Measurements from ENCODE around the gene PDSS2. TPM values are rescaled to one million over a fixed set of nuclear protein-coding genes. Genes with fewer than 3 reads are reported as not detected.
A peak's percentile ranks its signal among the peaks of the same experiment; 100 is the strongest.

PDSS2 gene
- total and polyA plus RNA-seq, 2 of the 4 experiments (the other 2 are of a cell fraction) = 8.6 to 9.2 TPM

GRCh38 chr6:107318100-107318736 lies 141.1 kb downstream of the PDSS2 start:
- no peak overlapping the region for H4K5ac ChIP-seq (ENCODE audit: low read depth, low read length)
- H3K9ac ChIP-seq (ENCODE audit: low read depth, low read length) = no peak overlapping the region
- H3K79me1 ChIP-seq (ENCODE audit: low read depth in 1 of 2, low read length in 2 of 2) = no peaks in the 10 kb centered on the region; a peak in 1 of 4 replicates
- no peak overlapping the region for H2BK15ac ChIP-seq (ENCODE audit: low read depth, low read length)
- no peak overlapping the region for H4K91ac ChIP-seq (ENCODE audit: insufficient read depth, low read depth, low read length)
- H3K9me1 ChIP-seq (ENCODE audit: insufficient read depth, low read length) = no peaks in the 10 kb centered on the region; the same call in 1 of the 2 replicates
- H3K4me3 ChIP-seq (ENCODE audit: insufficient read depth, low read depth, low read length) = no peak overlapping the region
- dilution Hi-C loops (cut with HindIII; ENCODE audit: low sequenced_read_pairs, unreplicated experiment) = no loop called here
- H2BK120ac ChIP-seq (ENCODE audit: low read depth, low read length) = no peak overlapping the region
- H2AK9ac ChIP-seq (replicated peaks; ENCODE audit: low read depth, low read length, poor library complexity) = no peak overlapping the region
- ATAC-seq (ENCODE audit: low read depth) (peak; percentile 99), DNase-seq (peak; percentile 63)
- no peak overlapping the region for H3K4ac ChIP-seq (ENCODE audit: low read depth, low read length)
- no peak overlapping the region for H2AK5ac ChIP-seq (ENCODE audit: low read depth, low read length)
- H3K14ac ChIP-seq (replicated peaks; ENCODE audit: low read depth, low read length) = no peak overlapping the region
- H3K36me3 ChIP-seq (ENCODE audit: control insufficient read depth, insufficient read depth, low read length) = 0 out of 2 replicates have a peak, but pooled peaks cover 2% of the 10 kb centered on the region
- CTCF ChIA-PET = interaction anchor here (0.5 to 2.1 kb wide), 24 partner anchors 9 to 356 kb away, joined by 3 to 25 read pairs (median 4); partner anchors contain the start of genes PDSS2 and SOBP
- no peak overlapping the region for H2BK20ac ChIP-seq (ENCODE audit: low read depth, low read length)
- H2BK5ac ChIP-seq (ENCODE audit: low read depth, low read length, poor library complexity, severe bottlenecking) = no peak overlapping the region
- no peak overlapping the region for H2AFZ ChIP-seq (replicated peaks; ENCODE audit: low read length, poor library complexity)
- H3K56ac ChIP-seq (ENCODE audit: extremely low read depth, insufficient read depth, low read length) = no peak overlapping the region
- BruUV-seq (replicated peaks) = no TSS peak
- in situ Hi-C loops (cut with MboI; ENCODE audit: low sequenced_read_pairs) = no loop called here
- no peaks in the 10 kb centered on the region for H3K9me3 ChIP-seq (ENCODE audit: control insufficient read depth, insufficient read depth, low read length)
- POLR2A ChIA-PET (ENCODE audit: unreplicated experiment) = no interaction called here
- no peak overlapping the region for H3K18ac ChIP-seq (ENCODE audit: low read depth, low read length)
- no peaks in the 10 kb centered on the region for H3K27me3 ChIP-seq (ENCODE audit: control insufficient read depth, insufficient read depth, low read length)
- no peaks in the 10 kb centered on the region for H4K20me1 ChIP-seq (ENCODE audit: insufficient read depth, low read length)
- no peak overlapping the region for H4K8ac ChIP-seq (ENCODE audit: low read depth in 2 of 2, low read length in 2 of 2)
- no peak overlapping the region for H3K4me2 ChIP-seq (ENCODE audit: low read depth, low read length)
- no CpG with 5 or more reads among the region's 9 CpGs for WGBS, 2 experiments (ENCODE audit: extremely low coverage in 2 of 2, insufficient read length in 1 of 2)
- H3K27ac ChIP-seq (ENCODE audit: insufficient read depth, low read length) = no peak overlapping the region
- peaks cover 1% of the 10 kb centered on the region; the same call in 1 of the 2 replicates for H3K4me1 ChIP-seq (ENCODE audit: control insufficient read depth, insufficient read depth, low read length)
- intact Hi-C loops (cut with micrococcal nuclease) = loop anchor here (2.0 to 10.0 kb wide), 4 partner anchors 141 to 527 kb away; partner anchors contain the start of gene PDSS2
- peak; percentile 72 for TF ChIP-seq CTCF (conservative IDR thresholded peaks at IDR 0.05; ENCODE audit: low read depth, low read length)
- TF ChIP-seq SMC3 (IDR thresholded peaks at IDR 0.05; ENCODE audit: low read depth, low read length) = peak; percentile 70
- TF ChIP-seq RCOR1 (IDR thresholded peaks at IDR 0.05; ENCODE audit: insufficient replicate concordance, low read length) = no peak
- TF ChIP-seq NFE2L2 (IDR thresholded peaks at IDR 0.05; ENCODE audit: low read depth, low read length) = no peak
- TF ChIP-seq CEBPB (IDR thresholded peaks at IDR 0.05; ENCODE audit: low read depth, low read length) = no peak
- TF ChIP-seq RAD21 (IDR thresholded peaks at IDR 0.05; ENCODE audit: low read length) = peak; percentile 77
- H3K23ac ChIP-seq (ENCODE audit: low read depth, low read length) = no peak overlapping the region

Data from IMR-90 (cell line).